A673 (cell line): ENCODE measurements around the gene XAF1. TPM values are rescaled to one million over a fixed set of nuclear protein-coding genes. Genes with fewer than 3 reads are reported as not detected.
"Not testable (repeated sequence)": the region's sequence is repeated elsewhere in the genome, so short reads cannot be mapped to it uniquely, and the experiment has no call there.

Source experiments
- BruUV-seq: library from RNA; stranded (reverse); fragments of 400-500 nt; replicated peaks from 2 replicates; lab custom pipeline; 2021; lab: Mats Ljungman, UMichigan
- CTCF ChIA-PET: fragments of 300-600 bp; sonication (Branson Sonifier 250); formaldehyde crosslinking; loops from one replicate; lab custom pipeline; 2022; ENCODE audit warnings: antibody characterized with exemption; lab: Charles Lee
- POLR2A ChIA-PET: fragments of 300-600 bp; sonication (Branson Sonifier 250); formaldehyde crosslinking; loops from one replicate; lab custom pipeline; 2022; ENCODE audit warnings: antibody characterized with exemption; ENCODE audit not compliant: low non-redundant PET; lab: Charles Lee
- DNase-seq: peaks from one replicate; pipeline ENCODE4 v3.0.0-alpha.2; 2015; ENCODE audit warnings: low spot score
- H3K27ac ChIP-seq: fragments of 200-600 bp; sonication (generic); 2 replicates; pipeline ENCODE4 v1.5.1; 2016; ENCODE audit warnings: mixed run types, low read depth, mild to moderate bottlenecking, mixed read lengths, antibody characterized with exemption, low read length; ENCODE audit not compliant: poor library complexity, severe bottlenecking
- H3K27me3 ChIP-seq: fragments of 200-600 bp; sonication (generic); replicated peaks from 2 replicates; pipeline ENCODE4 v1.6.1; 2017; ENCODE audit warnings: mixed run types, low read depth, mild to moderate bottlenecking, mixed read lengths, antibody characterized with exemption, low read length; ENCODE audit not compliant: insufficient read depth, poor library complexity
- H3K36me3 ChIP-seq: fragments of 200-600 bp; sonication (generic); 2 replicates; pipeline ENCODE4 v1.6.1; 2016; ENCODE audit warnings: mixed run types, mild to moderate bottlenecking, mixed read lengths, antibody characterized with exemption, low read length; ENCODE audit not compliant: insufficient read depth, poor library complexity, severe bottlenecking
- H3K4me1 ChIP-seq: fragments of 200-600 bp; sonication (generic); 2 replicates; pipeline ENCODE4 v1.6.1; 2017; ENCODE audit warnings: mixed run types, mild to moderate bottlenecking, mixed read lengths, antibody characterized with exemption, low read length; ENCODE audit not compliant: insufficient read depth, poor library complexity, severe bottlenecking
- H3K4me3 ChIP-seq: fragments of 200-600 bp; sonication (generic); 2 replicates; pipeline ENCODE4 v1.5.1; 2016; ENCODE audit warnings: low read depth, mixed run types, mild to moderate bottlenecking, mixed read lengths, low read length; ENCODE audit not compliant: poor library complexity, severe bottlenecking
- H3K9me3 ChIP-seq: fragments of 200-600 bp; sonication (generic); 2 replicates; pipeline ENCODE4 v1.6.1; 2016; ENCODE audit warnings: mixed run types, low read depth, mild to moderate bottlenecking, mixed read lengths, antibody characterized with exemption, low read length; ENCODE audit not compliant: poor library complexity, severe bottlenecking
- EZH2 ChIP-seq: fragments of 200-600 bp; sonication (generic); IDR thresholded peaks from 2 replicates; pipeline ENCODE4 v1.6.1; 2017; ENCODE audit warnings: borderline replicate concordance, low read depth, mild to moderate bottlenecking, mixed read lengths, antibody characterized with exemption, low read length; ENCODE audit not compliant: poor library complexity, severe bottlenecking
- intact Hi-C: fragments of 100-400 bp; cut with micrococcal nuclease; formaldehyde crosslinking; loops from one replicate; pipeline ENCODE4 v1.10.0; 2022; ENCODE audit not compliant: unreplicated experiment
- total RNA-seq: library from RNA; stranded (reverse); gene quantifications from 2 replicates; pipeline ENCODE4 v1.2.3, GENCODE V29; 2021
- TF ChIP-seq, protein P1 (sequence below): fragments of 300-800, 200-600 bp; sonication (generic); conservative IDR thresholded peaks from 2 replicates; pipeline ENCODE4 v1.5.1; 2017; ENCODE audit warnings: low read depth, mild to moderate bottlenecking, antibody characterized with exemption, low read length, moderate library complexity, mixed read lengths

Gene XAF1
- total RNA-seq, 1 experiment from 2014 or later = not detected

DNA sequence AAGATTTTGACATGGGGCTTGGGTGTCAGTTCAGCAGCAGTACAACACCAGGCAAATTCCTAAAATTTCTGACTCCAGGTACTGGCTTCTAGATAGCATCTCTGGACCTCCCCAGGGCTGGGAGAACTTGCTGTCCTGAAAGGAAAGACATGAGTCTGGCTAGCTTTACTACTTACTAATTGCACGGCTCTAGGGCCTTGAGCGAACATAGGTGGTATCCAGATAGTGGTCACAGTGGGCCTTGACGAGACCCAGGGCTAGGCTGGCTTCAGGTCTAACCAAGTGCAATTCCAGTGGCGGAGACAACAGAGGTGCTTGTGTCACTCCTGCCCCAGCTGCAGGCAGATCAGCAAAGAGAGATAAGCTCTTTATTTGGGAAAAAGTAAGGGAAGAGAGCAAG is 26.3 kb upstream of the XAF1 start:
- ChIA-PET POLR2A (no interaction called here), CTCF (no interaction called here)
- no TSS peak for BruUV-seq
- Histone ChIP-seq H3K4me1 (no peaks in the 10 kb centered on the region), H3K27ac (no peak overlapping the region), H3K36me3 (no peaks in the 10 kb centered on the region), H3K4me3 (no peak overlapping the region), H3K9me3 (no peaks in the 10 kb centered on the region), H3K27me3 (peaks cover 36% of the 10 kb centered on the region)
- TF ChIP-seq EZH2 = no peak
- TF ChIP-seq, protein P1, sequence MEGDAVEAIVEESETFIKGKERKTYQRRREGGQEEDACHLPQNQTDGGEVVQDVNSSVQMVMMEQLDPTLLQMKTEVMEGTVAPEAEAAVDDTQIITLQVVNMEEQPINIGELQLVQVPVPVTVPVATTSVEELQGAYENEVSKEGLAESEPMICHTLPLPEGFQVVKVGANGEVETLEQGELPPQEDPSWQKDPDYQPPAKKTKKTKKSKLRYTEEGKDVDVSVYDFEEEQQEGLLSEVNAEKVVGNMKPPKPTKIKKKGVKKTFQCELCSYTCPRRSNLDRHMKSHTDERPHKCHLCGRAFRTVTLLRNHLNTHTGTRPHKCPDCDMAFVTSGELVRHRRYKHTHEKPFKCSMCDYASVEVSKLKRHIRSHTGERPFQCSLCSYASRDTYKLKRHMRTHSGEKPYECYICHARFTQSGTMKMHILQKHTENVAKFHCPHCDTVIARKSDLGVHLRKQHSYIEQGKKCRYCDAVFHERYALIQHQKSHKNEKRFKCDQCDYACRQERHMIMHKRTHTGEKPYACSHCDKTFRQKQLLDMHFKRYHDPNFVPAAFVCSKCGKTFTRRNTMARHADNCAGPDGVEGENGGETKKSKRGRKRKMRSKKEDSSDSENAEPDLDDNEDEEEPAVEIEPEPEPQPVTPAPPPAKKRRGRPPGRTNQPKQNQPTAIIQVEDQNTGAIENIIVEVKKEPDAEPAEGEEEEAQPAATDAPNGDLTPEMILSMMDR = no peak
- intact Hi-C loops = no loop called here
- no peak for DNase-seq

DNA sequence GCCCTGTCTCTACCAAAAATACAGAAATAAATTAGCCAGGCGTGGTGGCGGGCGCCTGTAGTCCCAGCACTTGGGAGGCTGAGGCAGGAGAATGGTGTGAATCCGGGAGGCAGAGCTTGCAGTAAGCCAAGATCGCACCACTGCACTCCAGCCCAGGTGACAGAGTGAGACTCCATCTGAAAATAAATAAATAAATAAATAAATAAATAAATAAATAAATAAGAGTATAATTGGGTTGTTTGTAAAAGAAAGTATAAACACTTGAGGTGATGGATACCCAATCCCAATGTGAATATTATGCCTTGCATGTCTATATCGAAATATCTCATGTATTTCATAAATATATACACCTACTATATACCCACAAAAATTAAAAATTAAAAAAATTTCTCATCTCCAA is 9.2 kb upstream of the XAF1 start:
- CTCF ChIA-PET, BruUV-seq, H3K9me3 ChIP-seq, POLR2A ChIA-PET, H3K27ac ChIP-seq, H3K4me1 ChIP-seq, H3K4me3 ChIP-seq, DNase-seq, H3K36me3 ChIP-seq, intact Hi-C loops: not testable (repeated sequence)
- peaks cover 17% of the 10 kb centered on the region for H3K27me3 ChIP-seq

DNA sequence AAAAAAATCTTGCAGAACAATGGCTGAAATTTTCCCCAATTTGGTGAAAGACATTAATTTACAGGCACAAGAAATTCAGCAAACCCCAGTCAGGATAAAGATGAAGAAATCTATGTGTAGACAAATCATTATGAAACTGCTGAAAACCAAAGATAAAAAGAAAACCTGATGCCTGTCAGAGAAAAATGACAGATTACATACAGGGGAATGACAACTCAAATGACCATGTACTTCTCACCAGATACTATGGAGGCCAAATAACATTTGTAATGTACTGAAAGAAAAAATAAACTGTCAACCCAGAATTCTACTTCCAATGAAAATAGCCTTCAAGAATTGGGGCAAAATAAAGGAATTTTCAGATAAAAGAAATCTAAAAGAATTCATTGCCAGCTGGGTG is 7.2 kb upstream of the XAF1 start:
- BruUV-seq = no TSS peak
- ChIA-PET POLR2A (no interaction called here), CTCF (no interaction called here)
- DNase-seq = no peak
- Histone ChIP-seq H3K4me1 (peaks cover 16% of the 10 kb centered on the region), H3K9me3 (no peaks in the 10 kb centered on the region), H3K4me3 (no peak overlapping the region), H3K36me3 (no peaks in the 10 kb centered on the region), H3K27ac (no peak overlapping the region), H3K27me3 (peaks cover 7% of the 10 kb centered on the region)
- intact Hi-C loops = no loop called here
- TF ChIP-seq EZH2 = no peak
- TF ChIP-seq, protein P1 = no peak

DNA sequence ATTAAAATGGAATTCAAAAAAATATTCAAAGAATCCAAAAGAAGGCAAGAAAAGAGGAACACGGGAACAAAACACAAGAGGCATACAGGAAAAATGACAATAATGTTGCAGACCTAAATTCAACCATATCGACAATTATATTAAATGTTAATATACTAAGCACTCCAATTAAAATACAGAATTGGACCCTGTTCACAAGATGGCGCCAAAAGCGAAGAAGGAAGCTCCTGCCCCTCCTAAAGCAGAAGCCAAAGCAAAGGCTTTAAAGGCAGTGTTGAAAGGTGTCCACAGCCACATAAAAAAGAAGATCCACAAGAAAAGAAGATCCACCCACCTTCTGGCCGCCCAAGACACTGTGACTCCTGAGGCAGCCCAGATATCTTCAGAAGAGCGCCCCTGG is 6.3 kb upstream of the XAF1 start:
- ChIA-PET CTCF (interaction anchor here (0.5 kb wide), 1 partner anchor 254 kb away, joined by 4 read pairs; no protein-coding TSS in a partner anchor), POLR2A (no interaction called here)
- Histone ChIP-seq H3K4me1 (peaks cover 16% of the 10 kb centered on the region), H3K36me3 (no peaks in the 10 kb centered on the region), H3K27me3 (peaks cover 7% of the 10 kb centered on the region), H3K9me3 (no peaks in the 10 kb centered on the region), H3K4me3 (no peak overlapping the region), H3K27ac (no peak overlapping the region)
- no TSS peak for BruUV-seq
- intact Hi-C loops = no loop called here
- TF ChIP-seq, protein P1 = peak; percentile 45
- TF ChIP-seq EZH2 = no peak
- DNase-seq = peak; percentile 22
